Measurements from ENCODE around the gene NSRP1.
"Not testable (repeated sequence)": the region's sequence is repeated elsewhere in the genome, so short reads cannot be mapped to it uniquely, and the experiment has no call there.

NSRP1 gene

GRCh38 chr17:30187573-30187972, 71.0 kb downstream of the NSRP1 start:
- no peak for DNase-seq (ENCODE audit: low read depth)

- no peak for DNase-seq (ENCODE audit: low read depth)
Measured at GRCh38 chr17:30188211-30188939, 71.8 kb downstream of the NSRP1 start.

GRCh38 chr17:30191072-30191471, 74.5 kb downstream of the NSRP1 start:
- no peak for DNase-seq (ENCODE audit: low read depth)

- DNase-seq (ENCODE audit: low read depth) = no peak
Measured at GRCh38 chr17:30196504-30196903, 79.9 kb downstream of the NSRP1 start.

- DNase-seq (ENCODE audit: low read depth) = no peak
Measured at GRCh38 chr17:30197416-30197815, 80.8 kb downstream of the NSRP1 start.

- DNase-seq (ENCODE audit: low read depth) = no peak
Measured at GRCh38 chr17:30199600-30199999, 83.0 kb downstream of the NSRP1 start.

GRCh38 chr17:30200106-30200505, 83.5 kb downstream of the NSRP1 start:
- no peak for DNase-seq (ENCODE audit: low read depth)

GRCh38 chr17:30200656-30201055, 84.0 kb downstream of the NSRP1 start:
- DNase-seq (ENCODE audit: low read depth) = not testable (repeated sequence)

- DNase-seq (ENCODE audit: low read depth) = no peak
Measured at GRCh38 chr17:30203471-30203981, 86.9 kb downstream of the NSRP1 start.

- DNase-seq (ENCODE audit: low read depth) = no peak
Measured at GRCh38 chr17:30207655-30208054, 91.0 kb downstream of the NSRP1 start.

GRCh38 chr17:30208214-30208613, 91.6 kb downstream of the NSRP1 start:
- no peak for DNase-seq (ENCODE audit: low read depth)

GRCh38 chr17:30209930-30210329, 93.3 kb downstream of the NSRP1 start:
- no peak for DNase-seq (ENCODE audit: low read depth)

- DNase-seq (ENCODE audit: low read depth) = no peak
Measured at GRCh38 chr17:30210366-30210765, 93.8 kb downstream of the NSRP1 start.

GRCh38 chr17:30210901-30211300, 94.3 kb downstream of the NSRP1 start:
- DNase-seq (ENCODE audit: low read depth) = no peak

GRCh38 chr17:30211371-30211770, 94.8 kb downstream of the NSRP1 start:
- DNase-seq (ENCODE audit: low read depth) = no peak

- DNase-seq (ENCODE audit: low read depth) = no peak
Measured at GRCh38 chr17:30212750-30213149, 96.1 kb downstream of the NSRP1 start.

- no peak for DNase-seq (ENCODE audit: low read depth)
Measured at GRCh38 chr17:30217054-30217453, 100.4 kb downstream of the NSRP1 start.

- DNase-seq (ENCODE audit: low read depth) = no peak
Measured at GRCh38 chr17:30217746-30218245, 101.2 kb downstream of the NSRP1 start.

GRCh38 chr17:30218799-30219198, 102.2 kb downstream of the NSRP1 start:
- no peak for DNase-seq (ENCODE audit: low read depth)

GRCh38 chr17:30219315-30219714, 102.7 kb downstream of the NSRP1 start:
- no peak for DNase-seq (ENCODE audit: low read depth)

GRCh38 chr17:30219833-30220232, 103.2 kb downstream of the NSRP1 start:
- no peak for DNase-seq (ENCODE audit: low read depth)

- no peak for DNase-seq (ENCODE audit: low read depth)
Measured at GRCh38 chr17:30220414-30220813, 103.8 kb downstream of the NSRP1 start.

GRCh38 chr17:30221346-30221745, 104.7 kb downstream of the NSRP1 start:
- no peak for DNase-seq (ENCODE audit: low read depth)

GRCh38 chr17:30222251-30222650, 105.6 kb downstream of the NSRP1 start:
- no peak for DNase-seq (ENCODE audit: low read depth)

Data from stimulated activated CD8-positive, alpha-beta memory T cell treated with anti-CD3 and anti-CD28 coated beads, Interleukin-12 subunit alpha, Interleukin-12 subunit beta, amount 100 ng/mL, for 1 hour (primary cell).